Vagina (tissue), 2 donors: Measurements from ENCODE around the gene PUSL1. TPM values are rescaled to one million over a fixed set of nuclear protein-coding genes. Genes with fewer than 3 reads are reported as not detected.
A peak's percentile ranks its signal among the peaks of the same experiment; 100 is the strongest.

Source experiments
- DNase-seq, 2 donors: peaks; one replicate each; pipeline ENCODE4 v3.0.0-alpha.2; 2017; ENCODE audit errors: extremely low spot score in 2 of 2
- H3K27ac ChIP-seq: fragments of 200-600 bp; sonication (generic); one replicate; pipeline ENCODE4 v1.5.1; 2019
- H3K27me3 ChIP-seq: fragments of 200-600 bp; sonication (generic); one replicate; pipeline ENCODE4 v1.5.1; 2019
- H3K36me3 ChIP-seq, 2 donors: fragments of 200-600 bp; sonication (generic); one replicate each; pipeline ENCODE4 v1.5.1; 2017 to 2019
- H3K4me1 ChIP-seq: fragments of 200-600 bp; sonication (generic); one replicate; pipeline ENCODE4 v1.5.1; 2019
- H3K4me3 ChIP-seq, 2 donors: fragments of 200-600 bp; sonication (generic); 1 replicate in 1 of 2; 2 replicates in 1 of 2; pipeline ENCODE4 v1.5.1; 2016 to 2019
- H3K9me3 ChIP-seq: fragments of 200-600 bp; sonication (generic); one replicate; pipeline ENCODE4 v1.5.1; 2019
- CTCF ChIP-seq, 3 experiments: fragments of 450-650 bp in 2 of 3; fragments of 200-600 bp in 1 of 3; sonication (generic) in 1 of 3; IDR thresholded peaks; one replicate each; pipeline ENCODE4 v1.5.1; 2017 to 2019; ENCODE audit warnings: antibody characterized with exemption in 3 of 3, mild to moderate bottlenecking in 2 of 3, moderate library complexity in 2 of 3
- POLR2A ChIP-seq, 2 donors: fragments of 450-650 bp; IDR thresholded peaks; one replicate each; pipeline ENCODE4 v1.6.1; 2017; ENCODE audit warnings: antibody characterized with exemption in 2 of 2, mild to moderate bottlenecking in 2 of 2, moderate library complexity in 2 of 2
- POLR2AphosphoS5 ChIP-seq, 2 donors: sonication (generic); formaldehyde crosslinking; IDR thresholded peaks; one replicate each; pipeline ENCODE4 v1.9.0; 2017; ENCODE audit warnings: antibody characterized with exemption in 2 of 2, mild to moderate bottlenecking in 2 of 2, low read depth in 1 of 2; ENCODE audit not compliant: insufficient read depth in 1 of 2
- intact Hi-C: fragments of 100-400 bp; cut with DNase I; formaldehyde crosslinking; loops from one replicate; pipeline ENCODE4 v1.15.1; 2023
- total RNA-seq: library from RNA; depleted of rRNA; stranded (reverse); fragments of >200 nt; gene quantifications from one replicate; pipeline ENCODE4 v1.2.3, GENCODE V29; 2016

The PUSL1 gene
- total RNA-seq, 1 donor from 2014 or later, result 31.2 TPM

- no peak for DNase-seq
- intact Hi-C loops, result no loop called here
Measured at GRCh38 chr1:1275836-1276235, 32.6 kb upstream of the PUSL1 start.

GRCh38 chr1:1278620-1279019 is 29.8 kb upstream of the PUSL1 start:
- DNase-seq, result no peak
- Histone ChIP-seq H3K4me1 (peaks cover 21% of the 10 kb centered on the region), H3K4me3 (no peak overlapping the region), H3K27ac (no peak overlapping the region), H3K36me3 (no peaks in the 10 kb centered on the region), H3K27me3 (no peaks in the 10 kb centered on the region), H3K9me3 (no peaks in the 10 kb centered on the region)
- no peak for TF ChIP-seq POLR2AphosphoS5 (IDR thresholded peaks at IDR 0.05; ENCODE audit: insufficient read depth in 1 of 2, low read depth in 1 of 2)
- TF ChIP-seq POLR2A (IDR thresholded peaks at IDR 0.05), result no peak
- TF ChIP-seq CTCF (IDR thresholded peaks at IDR 0.05), result no peak
- intact Hi-C loops, result no loop called here

More at GRCh38 chr1:1275836-1276235, 32.6 kb upstream of the PUSL1 start:
- Histone ChIP-seq H3K27me3 (no peaks in the 10 kb centered on the region), H3K36me3 (no peaks in the 10 kb centered on the region), H3K9me3 (no peaks in the 10 kb centered on the region), H3K27ac (no peak overlapping the region), H3K4me1 (peaks cover 38% of the 10 kb centered on the region), H3K4me3 (no peak overlapping the region)
- TF ChIP-seq POLR2A (IDR thresholded peaks at IDR 0.05) (no peak), CTCF (IDR thresholded peaks at IDR 0.05) (no peak), POLR2AphosphoS5 (IDR thresholded peaks at IDR 0.05; ENCODE audit: insufficient read depth in 1 of 2, low read depth in 1 of 2) (no peak)

GRCh38 chr1:1279028-1279427 is 29.4 kb upstream of the PUSL1 start:
- TF ChIP-seq POLR2AphosphoS5 (IDR thresholded peaks at IDR 0.05; ENCODE audit: insufficient read depth in 1 of 2, low read depth in 1 of 2), result no peak
- TF ChIP-seq CTCF (IDR thresholded peaks at IDR 0.05), result no peak
- TF ChIP-seq POLR2A (IDR thresholded peaks at IDR 0.05), result no peak
- no peak overlapping the region for H3K4me3 ChIP-seq
- H3K4me1 ChIP-seq, result peaks cover 21% of the 10 kb centered on the region
- no peaks in the 10 kb centered on the region for H3K27me3 ChIP-seq
- H3K9me3 ChIP-seq, result no peaks in the 10 kb centered on the region
- no peak for DNase-seq
- intact Hi-C loops, result no loop called here
- H3K27ac ChIP-seq, result no peak overlapping the region
- H3K36me3 ChIP-seq, result no peaks in the 10 kb centered on the region

- TF ChIP-seq POLR2AphosphoS5 (IDR thresholded peaks at IDR 0.05; ENCODE audit: insufficient read depth in 1 of 2, low read depth in 1 of 2) (no peak), CTCF (IDR thresholded peaks at IDR 0.05) (no peak), POLR2A (IDR thresholded peaks at IDR 0.05) (no peak)
- no peaks in the 10 kb centered on the region for H3K36me3 ChIP-seq
- no peak overlapping the region for H3K27ac ChIP-seq
- H3K4me3 ChIP-seq, result no peak overlapping the region
- no peak for DNase-seq
- intact Hi-C loops, result no loop called here
- H3K9me3 ChIP-seq, result no peaks in the 10 kb centered on the region
- H3K4me1 ChIP-seq, result peaks cover 5% of the 10 kb centered on the region
- no peaks in the 10 kb centered on the region for H3K27me3 ChIP-seq
Measured at GRCh38 chr1:1280782-1281481, 27.5 kb upstream of the PUSL1 start.

- H3K9me3 ChIP-seq, result no peaks in the 10 kb centered on the region
- TF ChIP-seq CTCF (IDR thresholded peaks at IDR 0.05) (no peak), POLR2A (IDR thresholded peaks at IDR 0.05) (no peak), POLR2AphosphoS5 (IDR thresholded peaks at IDR 0.05; ENCODE audit: insufficient read depth in 1 of 2, low read depth in 1 of 2) (peak in 1 of 2 donors; percentile 35)
- DNase-seq, result no peak
- H3K4me3 ChIP-seq, result no peak overlapping the region
- no peaks in the 10 kb centered on the region for H3K36me3 ChIP-seq
- peaks cover 5% of the 10 kb centered on the region for H3K4me1 ChIP-seq
- H3K27me3 ChIP-seq, result no peaks in the 10 kb centered on the region
- peak overlapping the region; percentile 61 for H3K27ac ChIP-seq
- intact Hi-C loops, result no loop called here
Measured at GRCh38 chr1:1281533-1282321, 26.7 kb upstream of the PUSL1 start.
